Glutamatergic neuron (in vitro differentiated cells): ENCODE results near the gene BDH1. TPM values are rescaled to one million over a fixed set of nuclear protein-coding genes. Genes with fewer than 3 reads are reported as not detected.
A peak's percentile ranks its signal among the peaks of the same experiment; 100 is the strongest.

Experiments
- DNase-seq: peaks from one replicate; pipeline ENCODE4 v3.0.0; 2022
- H3K27ac Mint-ChIP-seq: one replicate; pipeline ENCODE4 v1.8.0; 2020; ENCODE audit warnings: mild to moderate bottlenecking, mixed read lengths, inconsistent platforms; ENCODE audit not compliant: unreplicated experiment
- H3K27me3 Mint-ChIP-seq: one replicate; pipeline ENCODE4 v1.8.0; 2020; ENCODE audit warnings: mild to moderate bottlenecking, moderate library complexity, mixed read lengths, inconsistent platforms; ENCODE audit not compliant: unreplicated experiment
- H3K36me3 Mint-ChIP-seq: one replicate; pipeline ENCODE4 v1.8.0; 2020; ENCODE audit warnings: mild to moderate bottlenecking, mixed read lengths, inconsistent platforms; ENCODE audit not compliant: unreplicated experiment
- H3K4me1 Mint-ChIP-seq: one replicate; pipeline ENCODE4 v1.8.0; 2020; ENCODE audit warnings: mild to moderate bottlenecking, low read depth, mixed read lengths, inconsistent platforms; ENCODE audit not compliant: unreplicated experiment
- H3K4me3 Mint-ChIP-seq: one replicate; pipeline ENCODE4 v1.8.0; 2020; ENCODE audit warnings: mild to moderate bottlenecking, mixed read lengths, inconsistent platforms; ENCODE audit not compliant: unreplicated experiment
- H3K9me3 Mint-ChIP-seq: one replicate; pipeline ENCODE4 v1.8.0; 2020; ENCODE audit warnings: mild to moderate bottlenecking, moderate library complexity, mixed read lengths, inconsistent platforms; ENCODE audit not compliant: unreplicated experiment
- CTCF ChIP-seq: fragments of 200-600 bp; sonication (generic); IDR thresholded peaks from one replicate; pipeline ENCODE4 v1.5.0; 2021; ENCODE audit not compliant: partially characterized antibody, unreplicated experiment
- total RNA-seq: library from RNA; stranded (reverse); fragmentation: NEBNext Ultra II Directional; extraction: Animal tissue kit (Norgen Biotek cat#: 25700); gene quantifications from one replicate; pipeline ENCODE4 v1.2.1, GENCODE V29; 2021; ENCODE audit not compliant: unreplicated experiment

BDH1 gene
- total RNA-seq, 1 donor from 2014 or later = 19.4 TPM

GRCh38 chr3:197550489-197550888 is 5.3 kb downstream of the BDH1 start:
- Mint-ChIP-seq H3K27me3 (no peaks in the 10 kb centered on the region), H3K27ac (peak overlapping the region; percentile 64), H3K9me3 (peaks cover 9% of the 10 kb centered on the region), H3K4me1 (peaks cover 32% of the 10 kb centered on the region), H3K4me3 (peak overlapping the region; percentile 30), H3K36me3 (no peaks in the 10 kb centered on the region)
- no peak for TF ChIP-seq CTCF
- DNase-seq = peak; percentile 52

GRCh38 chr3:197549261-197549885 is 6.4 kb downstream of the BDH1 start:
- H3K9me3 Mint-ChIP-seq = peaks cover 6% of the 10 kb centered on the region
- no peak overlapping the region for H3K4me3 Mint-ChIP-seq
- H3K27me3 Mint-ChIP-seq = peaks cover 1% of the 10 kb centered on the region
- H3K36me3 Mint-ChIP-seq = no peaks in the 10 kb centered on the region
- H3K27ac Mint-ChIP-seq = no peak overlapping the region
- peaks cover 39% of the 10 kb centered on the region for H3K4me1 Mint-ChIP-seq
- DNase-seq = no peak
- TF ChIP-seq CTCF = no peak

- Mint-ChIP-seq H3K4me3 (no peak overlapping the region), H3K27ac (peak overlapping the region; percentile 62), H3K9me3 (peaks cover 3% of the 10 kb centered on the region), H3K4me1 (peaks cover 36% of the 10 kb centered on the region), H3K27me3 (peaks cover 1% of the 10 kb centered on the region), H3K36me3 (no peaks in the 10 kb centered on the region)
- no peak for TF ChIP-seq CTCF
- no peak for DNase-seq
Measured at GRCh38 chr3:197547306-197548011, 8.3 kb downstream of the BDH1 start.

- Mint-ChIP-seq H3K9me3 (no peaks in the 10 kb centered on the region), H3K36me3 (no peaks in the 10 kb centered on the region), H3K27me3 (peaks cover 5% of the 10 kb centered on the region), H3K4me1 (peaks cover 37% of the 10 kb centered on the region), H3K27ac (no peak overlapping the region), H3K4me3 (no peak overlapping the region)
- TF ChIP-seq CTCF = no peak
- DNase-seq = no peak
Measured at GRCh38 chr3:197546307-197547085, 9.3 kb downstream of the BDH1 start.

- H3K36me3 Mint-ChIP-seq = no peaks in the 10 kb centered on the region
- H3K4me1 Mint-ChIP-seq = peaks cover 34% of the 10 kb centered on the region
- no peak for DNase-seq
- TF ChIP-seq CTCF = no peak
- H3K4me3 Mint-ChIP-seq = no peak overlapping the region
- H3K27me3 Mint-ChIP-seq = peaks cover 5% of the 10 kb centered on the region
- H3K27ac Mint-ChIP-seq = no peak overlapping the region
- no peaks in the 10 kb centered on the region for H3K9me3 Mint-ChIP-seq
Measured at GRCh38 chr3:197545571-197545970, 10.2 kb downstream of the BDH1 start.
